Suprapubic skin (tissue), 4 donors: Measurements from ENCODE around the gene FLOT1. TPM values are rescaled to one million over a fixed set of nuclear protein-coding genes. Genes with fewer than 3 reads are reported as not detected.

Source experiments
- DNase-seq, 2 donors: peaks; one replicate each; pipeline ENCODE4 v3.0.0-alpha.2; 2019; ENCODE audit warnings: low spot score in 2 of 2
- H3K27ac ChIP-seq: fragments of 200-600 bp; sonication (generic); one replicate; pipeline ENCODE4 v1.5.1; 2019
- H3K27me3 ChIP-seq: fragments of 200-600 bp; sonication (generic); one replicate; pipeline ENCODE4 v1.5.1; 2019
- H3K36me3 ChIP-seq: fragments of 200-600 bp; sonication (generic); one replicate; pipeline ENCODE4 v1.5.1; 2019
- H3K4me1 ChIP-seq: fragments of 200-600 bp; sonication (generic); one replicate; pipeline ENCODE4 v1.5.1; 2019
- H3K4me3 ChIP-seq: fragments of 200-600 bp; sonication (generic); one replicate; pipeline ENCODE4 v1.5.1; 2019; ENCODE audit warnings: mild to moderate bottlenecking
- H3K9me3 ChIP-seq: fragments of 200-600 bp; sonication (generic); one replicate; pipeline ENCODE4 v1.5.1; 2019
- CTCF ChIP-seq, 2 donors: fragments of 200-600 bp in 1 of 2; fragments of 450-650 bp in 1 of 2; sonication (generic) in 1 of 2; IDR thresholded peaks; one replicate each; pipeline ENCODE4 v1.5.1; 2016 to 2019; ENCODE audit warnings: antibody characterized with exemption in 2 of 2, mild to moderate bottlenecking in 1 of 2, moderate library complexity in 1 of 2
- EP300 ChIP-seq: sonication (generic); formaldehyde crosslinking; IDR thresholded peaks from one replicate; pipeline ENCODE4 v1.6.1; 2017; ENCODE audit warnings: antibody characterized with exemption
- POLR2A ChIP-seq, 2 donors: fragments of 450-650 bp; IDR thresholded peaks; one replicate each; pipeline ENCODE4 v1.6.1; 2017; ENCODE audit warnings: antibody characterized with exemption in 2 of 2, mild to moderate bottlenecking in 2 of 2, moderate library complexity in 2 of 2
- POLR2AphosphoS5 ChIP-seq, 3 donors: sonication (generic); formaldehyde crosslinking; IDR thresholded peaks; one replicate each; pipeline ENCODE4 v1.6.1; 2017; ENCODE audit warnings: antibody characterized with exemption in 3 of 3
- WGBS: methylation state at CpG from one replicate; pipeline ENCODE4 v1.1.5; 2018; 5-methylcytosine and 5-hydroxymethylcytosine counted together
- total RNA-seq, 4 donors: library from RNA; depleted of rRNA; stranded (reverse); fragments of >200 nt; gene quantifications; one replicate each; pipeline ENCODE4 v1.1.0, GENCODE V29; 2016

Gene FLOT1
- total RNA-seq, 4 donors from 2014 or later: 28.4 to 60.8 (median 45.5) TPM

- Histone ChIP-seq H3K9me3 (no peaks in the 10 kb centered on the region), H3K4me1 (peaks cover 84% of the 10 kb centered on the region), H3K27ac (peak overlapping the region; percentile 98), H3K27me3 (no peaks in the 10 kb centered on the region), H3K4me3 (peak overlapping the region; percentile 68), H3K36me3 (no peaks in the 10 kb centered on the region)
- WGBS: 8% methylated on average over 25 of the region's 29 CpGs
- DNase-seq: no peak
- TF ChIP-seq POLR2A (IDR thresholded peaks at IDR 0.05): no peak
- TF ChIP-seq POLR2AphosphoS5 (IDR thresholded peaks at IDR 0.05): no peak
- TF ChIP-seq EP300: no peak
- no peak for TF ChIP-seq CTCF (IDR thresholded peaks at IDR 0.05)
Measured at GRCh38 chr6:30685157-30686008, 57.1 kb downstream of the FLOT1 start.

- peaks cover 82% of the 10 kb centered on the region for H3K4me1 ChIP-seq
- WGBS: 9% methylated on average over 19 of the region's 21 CpGs
Measured at GRCh38 chr6:30684386-30685156, 57.9 kb downstream of the FLOT1 start.

GRCh38 chr6:30683980-30684338, 58.5 kb downstream of the FLOT1 start:
- Histone ChIP-seq H3K27ac (peak overlapping the region; percentile 98), H3K36me3 (no peaks in the 10 kb centered on the region), H3K27me3 (no peaks in the 10 kb centered on the region), H3K4me3 (peak overlapping the region; percentile 68), H3K4me1 (peaks cover 82% of the 10 kb centered on the region), H3K9me3 (no peaks in the 10 kb centered on the region)
- DNase-seq: no peak
- TF ChIP-seq POLR2A (IDR thresholded peaks at IDR 0.05): no peak
- no peak for TF ChIP-seq EP300
- TF ChIP-seq POLR2AphosphoS5 (IDR thresholded peaks at IDR 0.05): no peak
- no peak for TF ChIP-seq CTCF (IDR thresholded peaks at IDR 0.05)
- WGBS: 6% methylated on average over 2 of the region's 2 CpGs

More at GRCh38 chr6:30684386-30685156, 57.9 kb downstream of the FLOT1 start:
- H3K27ac ChIP-seq: peak overlapping the region; percentile 98
- no peak for TF ChIP-seq POLR2AphosphoS5 (IDR thresholded peaks at IDR 0.05)
- no peak for TF ChIP-seq CTCF (IDR thresholded peaks at IDR 0.05)
- H3K27me3 ChIP-seq: no peaks in the 10 kb centered on the region
- no peaks in the 10 kb centered on the region for H3K9me3 ChIP-seq
- no peak for DNase-seq
- no peaks in the 10 kb centered on the region for H3K36me3 ChIP-seq
- peak overlapping the region; percentile 68 for H3K4me3 ChIP-seq

- H3K4me3 ChIP-seq: peak overlapping the region; percentile 68
- WGBS: 4% methylated on average over 7 of the region's 7 CpGs
- TF ChIP-seq EP300: no peak
- TF ChIP-seq POLR2AphosphoS5 (IDR thresholded peaks at IDR 0.05): no peak
- no peak for TF ChIP-seq POLR2A (IDR thresholded peaks at IDR 0.05)
- no peak for TF ChIP-seq CTCF (IDR thresholded peaks at IDR 0.05)
- peaks cover 5% of the 10 kb centered on the region for H3K36me3 ChIP-seq
- peaks cover 78% of the 10 kb centered on the region for H3K4me1 ChIP-seq
- no peaks in the 10 kb centered on the region for H3K27me3 ChIP-seq
- peak overlapping the region; percentile 98 for H3K27ac ChIP-seq
- no peaks in the 10 kb centered on the region for H3K9me3 ChIP-seq
- DNase-seq: no peak
Measured at GRCh38 chr6:30683183-30683979, 59.1 kb downstream of the FLOT1 start.
